ENCODE data around the gene CRYL1. TPM values are rescaled to one million over a fixed set of nuclear protein-coding genes. Genes with fewer than 3 reads are reported as not detected.

Gene CRYL1
- total RNA-seq, 1 donor from 2014 or later = 71.7 TPM

Other genes starting within 250 kb of the CRYL1 start
- gene IFT88, start 41.3 kb upstream of the CRYL1 start, total RNA-seq = 9.1 and 10.0 TPM in 2 replicates
- gene IL17D, start 177.8 kb upstream of the CRYL1 start, total RNA-seq = 5.8 and 9.6 TPM in 2 replicates
- 5.9 and 9.2 TPM in 2 replicates for gene EEF1AKMT1, start 248.1 kb upstream of the CRYL1 start, total RNA-seq

Measured in pulmonary artery endothelial cell (primary cell).